ENCODE results near the gene HADHA.

DNA sequence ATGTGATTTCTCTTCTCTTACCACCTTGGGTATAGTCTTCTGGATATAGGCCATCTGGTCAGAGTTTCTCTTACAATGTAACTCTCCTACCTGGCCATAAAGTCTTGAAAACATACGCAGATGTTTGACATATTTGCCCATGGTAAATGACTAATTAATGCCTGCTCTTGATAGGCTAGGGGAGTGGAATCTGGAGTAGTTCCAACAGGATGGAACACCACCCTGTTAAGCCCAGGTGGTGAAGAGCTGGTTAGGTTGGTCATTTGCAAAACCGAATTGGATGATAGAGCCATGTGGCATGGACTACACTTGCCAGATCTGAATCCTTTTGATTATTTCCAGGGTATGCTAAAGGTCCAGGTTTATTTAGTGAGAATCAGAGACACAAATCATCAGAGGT is 36.8 kb upstream of the HADHA start:
- TF ChIP-seq EZH2phosphoT487 (IDR thresholded peaks at IDR 0.05; ENCODE audit: borderline replicate concordance) (no peak), POLR2A (IDR thresholded peaks at IDR 0.05; ENCODE audit: borderline replicate concordance, extremely low read depth, insufficient read depth, insufficient read length) (no peak), RAD21 (IDR thresholded peaks at IDR 0.05; ENCODE audit: low read depth) (no peak), EZH2 (IDR thresholded peaks at IDR 0.05) (no peak), ZNF274 (IDR thresholded peaks at IDR 0.05; ENCODE audit: low read depth, low read length) (no peak), POLR2AphosphoS5 (IDR thresholded peaks at IDR 0.05; ENCODE audit: low read depth, low read length) (no peak), YY1 (IDR thresholded peaks at IDR 0.05; ENCODE audit: extremely low read depth, insufficient replicate concordance, low read depth, low read length) (no peak), ZFX (IDR thresholded peaks at IDR 0.05) (no peak), TCF7L2 (IDR thresholded peaks at IDR 0.05; ENCODE audit: borderline replicate concordance, extremely low read depth, insufficient read depth, insufficient read length) (no peak)
- TF ChIP-seq, protein P1, sequence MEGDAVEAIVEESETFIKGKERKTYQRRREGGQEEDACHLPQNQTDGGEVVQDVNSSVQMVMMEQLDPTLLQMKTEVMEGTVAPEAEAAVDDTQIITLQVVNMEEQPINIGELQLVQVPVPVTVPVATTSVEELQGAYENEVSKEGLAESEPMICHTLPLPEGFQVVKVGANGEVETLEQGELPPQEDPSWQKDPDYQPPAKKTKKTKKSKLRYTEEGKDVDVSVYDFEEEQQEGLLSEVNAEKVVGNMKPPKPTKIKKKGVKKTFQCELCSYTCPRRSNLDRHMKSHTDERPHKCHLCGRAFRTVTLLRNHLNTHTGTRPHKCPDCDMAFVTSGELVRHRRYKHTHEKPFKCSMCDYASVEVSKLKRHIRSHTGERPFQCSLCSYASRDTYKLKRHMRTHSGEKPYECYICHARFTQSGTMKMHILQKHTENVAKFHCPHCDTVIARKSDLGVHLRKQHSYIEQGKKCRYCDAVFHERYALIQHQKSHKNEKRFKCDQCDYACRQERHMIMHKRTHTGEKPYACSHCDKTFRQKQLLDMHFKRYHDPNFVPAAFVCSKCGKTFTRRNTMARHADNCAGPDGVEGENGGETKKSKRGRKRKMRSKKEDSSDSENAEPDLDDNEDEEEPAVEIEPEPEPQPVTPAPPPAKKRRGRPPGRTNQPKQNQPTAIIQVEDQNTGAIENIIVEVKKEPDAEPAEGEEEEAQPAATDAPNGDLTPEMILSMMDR (IDR thresholded peaks at IDR 0.05 in 2 of 3, conservative IDR thresholded peaks at IDR 0.05 in 1 of 3; ENCODE audit: borderline replicate concordance in 1 of 3, insufficient read depth in 1 of 3, low read depth in 2 of 3, low read length in 2 of 3), result no peak
- TF ChIP-seq, protein P2, sequence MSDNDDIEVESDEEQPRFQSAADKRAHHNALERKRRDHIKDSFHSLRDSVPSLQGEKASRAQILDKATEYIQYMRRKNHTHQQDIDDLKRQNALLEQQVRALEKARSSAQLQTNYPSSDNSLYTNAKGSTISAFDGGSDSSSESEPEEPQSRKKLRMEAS (IDR thresholded peaks at IDR 0.05), result no peak
- TF ChIP-seq, protein P3, sequence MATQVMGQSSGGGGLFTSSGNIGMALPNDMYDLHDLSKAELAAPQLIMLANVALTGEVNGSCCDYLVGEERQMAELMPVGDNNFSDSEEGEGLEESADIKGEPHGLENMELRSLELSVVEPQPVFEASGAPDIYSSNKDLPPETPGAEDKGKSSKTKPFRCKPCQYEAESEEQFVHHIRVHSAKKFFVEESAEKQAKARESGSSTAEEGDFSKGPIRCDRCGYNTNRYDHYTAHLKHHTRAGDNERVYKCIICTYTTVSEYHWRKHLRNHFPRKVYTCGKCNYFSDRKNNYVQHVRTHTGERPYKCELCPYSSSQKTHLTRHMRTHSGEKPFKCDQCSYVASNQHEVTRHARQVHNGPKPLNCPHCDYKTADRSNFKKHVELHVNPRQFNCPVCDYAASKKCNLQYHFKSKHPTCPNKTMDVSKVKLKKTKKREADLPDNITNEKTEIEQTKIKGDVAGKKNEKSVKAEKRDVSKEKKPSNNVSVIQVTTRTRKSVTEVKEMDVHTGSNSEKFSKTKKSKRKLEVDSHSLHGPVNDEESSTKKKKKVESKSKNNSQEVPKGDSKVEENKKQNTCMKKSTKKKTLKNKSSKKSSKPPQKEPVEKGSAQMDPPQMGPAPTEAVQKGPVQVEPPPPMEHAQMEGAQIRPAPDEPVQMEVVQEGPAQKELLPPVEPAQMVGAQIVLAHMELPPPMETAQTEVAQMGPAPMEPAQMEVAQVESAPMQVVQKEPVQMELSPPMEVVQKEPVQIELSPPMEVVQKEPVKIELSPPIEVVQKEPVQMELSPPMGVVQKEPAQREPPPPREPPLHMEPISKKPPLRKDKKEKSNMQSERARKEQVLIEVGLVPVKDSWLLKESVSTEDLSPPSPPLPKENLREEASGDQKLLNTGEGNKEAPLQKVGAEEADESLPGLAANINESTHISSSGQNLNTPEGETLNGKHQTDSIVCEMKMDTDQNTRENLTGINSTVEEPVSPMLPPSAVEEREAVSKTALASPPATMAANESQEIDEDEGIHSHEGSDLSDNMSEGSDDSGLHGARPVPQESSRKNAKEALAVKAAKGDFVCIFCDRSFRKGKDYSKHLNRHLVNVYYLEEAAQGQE (IDR thresholded peaks at IDR 0.05; ENCODE audit: low read depth), result no peak

Data from HCT116 (cell line).